Non-pigmented ciliary epithelial cell (primary cell): ENCODE measurements around the gene GAPDHS.

Experiments
- DNase-seq: peaks from one replicate; pipeline ENCODE4 v3.0.0-alpha.2; 2010; ENCODE audit warnings: low read depth

The GAPDHS gene

DNA sequence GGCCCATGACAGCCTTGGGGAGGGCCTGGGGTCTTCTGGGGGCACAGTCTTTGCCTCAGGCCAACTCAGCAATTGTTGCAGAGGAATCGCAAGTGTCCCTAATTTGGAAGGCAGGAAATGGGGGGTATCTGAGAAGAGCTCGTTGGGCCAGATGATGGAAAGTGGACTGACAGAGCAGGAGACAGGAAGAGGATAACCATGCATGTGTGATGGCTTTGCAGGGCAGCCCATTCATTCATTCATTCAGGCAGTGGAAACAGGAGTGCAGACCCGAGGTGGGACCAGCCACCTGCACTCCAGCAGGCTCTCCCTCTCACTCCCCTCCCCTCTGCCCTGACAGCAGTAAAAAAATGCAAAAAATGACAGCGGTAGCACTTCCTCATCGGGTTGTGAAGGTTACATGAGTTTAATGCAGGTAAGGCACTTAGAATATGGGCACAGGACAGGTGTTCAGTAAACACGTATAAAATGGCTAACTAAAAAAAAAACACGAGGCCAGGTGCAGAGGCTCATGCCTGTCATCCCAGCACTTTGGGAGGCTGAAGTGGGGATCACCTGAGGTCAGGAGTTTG, 7.2 kb downstream of the GAPDHS start:
- DNase-seq: no peak

DNA sequence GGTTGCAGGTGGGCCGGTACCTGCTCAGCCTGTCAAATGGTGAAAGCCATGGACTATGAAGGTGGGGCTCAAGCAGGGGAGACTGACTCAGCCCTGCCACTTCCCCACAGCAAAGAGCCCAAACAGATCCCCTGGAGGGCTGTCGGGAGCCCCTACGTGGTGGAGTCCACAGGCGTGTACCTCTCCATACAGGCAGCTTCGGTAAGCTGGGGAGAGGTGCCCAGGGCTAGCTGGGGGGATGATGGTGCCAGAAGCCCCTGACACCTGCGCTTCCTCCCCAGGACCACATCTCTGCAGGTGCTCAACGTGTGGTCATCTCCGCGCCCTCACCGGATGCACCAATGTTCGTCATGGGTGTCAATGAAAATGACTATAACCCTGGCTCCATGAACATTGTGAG, 9.0 kb downstream of the GAPDHS start:
- DNase-seq: no peak

DNA sequence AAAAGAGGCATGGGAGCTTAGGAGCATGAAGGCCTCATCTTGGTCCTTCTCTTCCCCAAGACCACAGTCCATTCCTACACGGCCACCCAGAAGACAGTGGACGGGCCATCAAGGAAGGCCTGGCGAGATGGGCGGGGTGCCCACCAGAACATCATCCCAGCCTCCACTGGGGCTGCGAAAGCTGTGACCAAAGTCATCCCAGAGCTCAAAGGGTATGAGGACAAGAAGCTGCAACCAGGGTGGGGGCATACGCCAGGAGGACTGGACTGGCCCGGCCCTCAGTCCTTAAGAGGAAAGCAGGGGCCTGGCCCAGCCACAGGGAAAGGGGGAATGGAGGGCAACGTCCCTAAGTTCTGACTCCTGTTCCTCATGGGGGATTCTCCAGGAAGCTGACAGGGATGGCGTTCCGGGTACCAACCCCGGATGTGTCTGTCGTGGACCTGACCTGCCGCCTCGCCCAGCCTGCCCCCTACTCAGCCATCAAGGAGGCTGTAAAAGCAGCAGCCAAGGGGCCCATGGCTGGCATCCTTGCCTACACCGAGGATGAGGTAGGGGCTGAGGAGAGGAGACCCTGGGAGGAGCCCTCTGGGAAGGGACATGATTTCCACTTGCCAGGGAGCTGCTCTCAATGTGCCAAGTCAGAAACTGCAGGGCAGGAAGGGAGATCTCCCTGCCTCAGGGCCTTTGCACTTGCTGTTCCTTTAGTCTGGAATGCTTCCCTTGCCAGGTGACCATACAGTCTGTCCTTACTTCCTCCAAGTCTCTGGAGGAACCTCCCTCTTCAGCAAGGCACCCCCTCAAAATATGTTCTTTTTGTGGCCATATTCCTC, 10.2 kb downstream of the GAPDHS start:
- no peak for DNase-seq

DNA sequence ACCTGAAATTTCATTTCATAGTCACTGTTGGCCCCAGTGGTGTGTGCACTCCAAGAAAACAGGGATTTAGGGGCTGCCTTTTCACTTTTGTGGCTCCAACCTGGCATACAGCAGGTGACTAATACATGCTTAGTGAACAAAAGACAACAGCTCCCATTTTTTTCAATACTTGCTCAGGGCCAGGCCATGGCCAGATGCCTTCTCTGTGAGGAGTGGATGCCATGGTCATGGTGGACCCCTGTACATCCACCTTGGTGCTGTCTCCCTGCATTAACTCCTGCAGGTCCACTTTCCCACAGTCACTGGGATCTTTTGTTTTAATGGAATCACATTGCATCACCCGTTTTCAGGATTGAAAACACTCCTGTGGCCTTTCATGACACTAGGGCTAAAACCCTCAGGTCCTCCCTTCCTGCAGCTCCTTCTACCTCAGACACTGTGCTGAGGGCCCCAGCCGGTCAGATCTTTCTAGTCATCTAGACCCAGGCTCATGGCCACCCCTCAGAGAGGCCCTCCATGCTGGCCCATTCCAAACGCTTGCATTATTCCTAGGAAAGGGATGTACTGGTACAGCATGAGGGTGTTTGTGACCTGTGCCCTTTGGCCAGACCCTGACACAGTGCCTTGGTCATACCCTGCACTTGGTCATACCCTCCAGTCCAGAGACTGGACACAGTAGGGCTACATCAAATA, 11.0 kb downstream of the GAPDHS start:
- DNase-seq: no peak

DNA sequence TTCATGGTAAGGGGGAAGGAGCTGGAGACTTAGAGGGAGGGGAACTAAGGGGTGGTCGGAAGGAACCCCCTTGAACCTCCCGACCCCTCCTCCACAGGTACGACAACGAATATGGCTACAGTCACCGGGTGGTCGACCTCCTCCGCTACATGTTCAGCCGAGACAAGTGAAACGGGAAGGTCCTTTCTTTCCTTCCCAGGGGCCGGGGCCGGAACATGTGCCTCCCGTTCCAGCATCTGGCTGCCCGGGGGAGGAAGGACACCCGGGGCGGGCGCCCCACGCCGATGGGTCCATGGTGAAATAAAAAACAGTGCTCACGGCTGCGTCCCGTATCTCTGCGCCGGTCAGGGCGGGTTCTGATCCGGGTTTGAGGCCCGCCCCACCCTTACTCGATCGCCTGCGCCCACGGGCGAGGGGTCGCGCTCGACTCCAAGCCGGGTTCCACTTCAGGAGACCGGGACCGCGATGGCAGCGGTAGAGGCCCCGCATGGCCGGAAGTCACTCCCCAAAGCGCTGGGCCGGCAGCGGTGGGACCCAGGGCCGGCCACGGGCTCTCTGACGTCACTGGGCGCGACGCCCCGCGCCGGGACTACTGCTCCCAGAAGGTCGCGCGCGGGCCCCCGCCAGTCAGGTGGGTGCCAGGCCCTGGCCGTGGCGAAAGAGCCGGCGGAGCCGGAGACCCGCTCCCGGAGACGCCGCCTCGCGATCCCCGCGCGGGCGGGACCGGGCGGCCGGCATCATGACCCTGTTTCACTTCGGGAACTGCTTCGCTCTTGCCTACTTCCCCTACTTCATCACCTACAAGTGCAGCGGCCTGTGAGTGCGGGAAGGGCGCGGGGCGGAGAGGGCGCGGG, 12.0 kb downstream of the GAPDHS start, which contains the start of gene TMEM147:
TSS of gene TMEM147 (plus strand) at position 626 of the 854 bp plus-strand sequence. CDS start at position 740, 114 bp downstream.
- DNase-seq: no peak

DNA sequence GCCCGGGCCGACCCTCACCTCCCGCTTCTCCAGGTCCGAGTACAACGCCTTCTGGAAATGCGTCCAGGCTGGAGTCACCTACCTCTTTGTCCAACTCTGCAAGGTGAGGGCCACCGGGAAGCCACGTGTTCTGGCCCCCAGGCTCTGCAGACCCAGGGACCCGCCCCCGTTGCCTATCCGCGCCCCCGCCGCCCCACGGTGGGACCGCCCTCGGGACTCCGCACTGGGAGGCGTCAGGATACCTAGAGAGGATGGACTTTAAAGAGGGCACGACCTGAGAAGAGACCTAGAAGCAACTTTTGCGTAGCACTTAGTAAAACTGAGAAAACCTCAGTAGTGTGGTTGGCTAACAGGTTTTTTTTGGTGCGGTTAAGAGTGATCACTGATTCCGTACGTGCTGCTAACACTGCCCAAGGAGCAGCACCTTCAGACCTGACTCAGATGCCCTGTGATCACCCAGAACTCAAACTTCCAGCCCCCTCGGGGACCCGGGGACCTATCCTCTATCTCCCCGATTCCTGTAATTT, 12.7 kb downstream of the GAPDHS start:
- no peak for DNase-seq

DNA sequence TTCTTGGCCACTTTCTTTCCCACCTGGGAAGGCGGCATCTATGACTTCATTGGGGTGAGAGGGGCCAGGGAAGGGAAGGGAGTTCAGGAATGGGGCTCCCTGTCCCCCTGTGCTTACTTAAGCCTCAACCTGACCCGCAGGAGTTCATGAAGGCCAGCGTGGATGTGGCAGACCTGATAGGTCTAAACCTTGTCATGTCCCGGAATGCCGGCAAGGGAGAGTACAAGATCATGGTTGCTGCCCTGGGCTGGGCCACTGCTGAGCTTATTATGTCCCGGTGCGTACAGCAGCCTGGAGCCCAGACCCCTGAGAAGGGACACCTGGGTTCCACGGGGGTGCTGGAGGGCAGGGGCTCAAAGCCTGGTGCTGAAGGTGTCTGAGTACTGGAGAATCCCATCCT, 13.3 kb downstream of the GAPDHS start:
- DNase-seq: no peak

DNA sequence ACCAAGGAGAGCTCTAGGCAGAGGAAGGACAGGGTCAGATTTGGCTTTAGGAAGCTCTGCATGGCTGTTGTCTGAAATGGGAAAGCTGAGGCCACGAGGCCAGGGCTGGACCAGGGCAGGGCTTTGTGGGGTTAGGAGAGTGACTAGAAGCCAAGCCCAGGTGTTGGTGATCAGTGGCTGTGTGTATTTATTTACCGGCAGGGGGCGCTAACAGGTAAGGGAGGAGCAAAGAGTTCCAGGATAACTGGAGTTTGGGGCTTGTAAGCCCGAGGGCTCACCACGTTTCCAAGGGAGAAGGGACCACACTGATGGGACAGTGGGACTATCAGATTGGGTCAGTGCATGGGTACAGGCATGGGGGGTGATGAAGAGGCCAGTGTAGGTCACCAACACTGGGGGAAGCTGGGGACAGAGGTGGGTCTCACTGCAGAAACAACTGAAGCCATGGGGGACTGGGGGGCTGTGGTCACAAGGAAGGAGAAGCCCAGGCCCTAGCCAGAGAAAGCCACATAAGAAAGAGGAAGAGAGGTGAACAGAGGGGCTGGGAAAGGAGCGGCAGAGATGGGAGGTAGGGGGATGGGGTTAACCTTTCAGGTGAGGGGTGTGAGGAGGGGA, 16.0 kb downstream of the GAPDHS start:
- no peak for DNase-seq

DNA sequence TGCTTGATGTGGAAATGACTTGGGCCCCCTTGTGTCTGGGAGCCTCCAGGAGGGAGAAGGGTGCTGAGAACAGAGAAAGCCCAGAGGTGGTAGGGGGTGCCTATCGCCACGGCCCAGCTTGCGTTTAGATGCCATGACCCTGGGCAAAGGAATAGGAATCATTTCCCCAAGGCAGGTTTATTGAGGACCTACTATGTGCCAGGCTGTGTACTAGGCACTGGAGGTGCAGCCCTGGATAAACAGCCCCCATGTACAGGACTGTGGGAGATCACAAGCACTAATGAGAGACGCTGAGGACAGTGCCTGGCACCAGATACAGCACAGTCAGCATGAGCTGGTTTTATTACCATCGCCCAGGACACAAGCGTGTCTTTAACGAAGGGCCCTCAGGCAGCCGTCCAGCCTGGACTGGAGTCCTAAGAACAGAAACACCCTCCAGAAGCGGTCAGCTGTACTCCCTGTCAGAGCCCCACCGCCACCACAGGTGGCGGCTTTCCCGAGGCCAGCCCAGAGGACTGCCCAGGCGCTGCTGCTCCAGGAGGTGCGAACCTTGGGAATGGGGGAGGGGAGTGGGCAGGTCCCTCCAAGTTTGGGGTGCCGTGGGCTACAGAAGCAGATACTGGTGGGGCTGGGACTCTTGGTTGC, 16.7 kb downstream of the GAPDHS start:
- DNase-seq: no peak

DNA sequence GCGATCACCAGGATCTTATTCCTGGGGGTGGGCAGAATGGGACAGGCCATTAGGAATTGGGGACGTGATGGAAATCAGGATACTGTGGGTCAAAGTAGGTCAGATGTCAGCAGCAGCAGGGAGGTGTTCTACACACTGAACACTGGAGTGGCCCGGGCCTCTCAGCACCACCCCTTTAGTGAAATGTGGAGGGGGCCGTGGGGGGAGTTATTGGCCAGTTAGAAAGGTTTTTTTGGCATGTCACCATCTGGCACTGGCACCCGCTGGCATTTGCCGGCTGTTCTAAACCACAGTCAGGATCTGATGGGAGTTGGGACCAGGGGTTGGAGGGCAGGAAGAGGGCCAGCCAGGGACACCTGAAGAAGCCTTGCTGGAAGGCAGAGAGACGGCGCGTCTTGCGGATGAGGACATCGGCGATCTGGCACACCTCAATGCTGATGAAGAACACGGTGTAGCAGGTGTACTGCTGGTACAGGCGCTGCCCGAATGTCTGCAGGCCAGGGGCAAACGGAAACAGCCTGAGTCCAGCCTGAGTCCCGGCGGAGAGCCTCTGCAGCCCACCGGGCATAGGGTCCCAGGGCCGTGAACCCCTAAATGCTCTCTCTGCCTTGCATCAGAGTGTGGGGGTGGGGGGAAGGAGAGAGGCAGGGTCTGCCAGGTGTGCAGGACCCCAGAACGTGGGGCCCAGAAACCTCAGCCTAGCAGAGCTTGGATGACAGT, 18.0 kb downstream of the GAPDHS start:
- no peak for DNase-seq

DNA sequence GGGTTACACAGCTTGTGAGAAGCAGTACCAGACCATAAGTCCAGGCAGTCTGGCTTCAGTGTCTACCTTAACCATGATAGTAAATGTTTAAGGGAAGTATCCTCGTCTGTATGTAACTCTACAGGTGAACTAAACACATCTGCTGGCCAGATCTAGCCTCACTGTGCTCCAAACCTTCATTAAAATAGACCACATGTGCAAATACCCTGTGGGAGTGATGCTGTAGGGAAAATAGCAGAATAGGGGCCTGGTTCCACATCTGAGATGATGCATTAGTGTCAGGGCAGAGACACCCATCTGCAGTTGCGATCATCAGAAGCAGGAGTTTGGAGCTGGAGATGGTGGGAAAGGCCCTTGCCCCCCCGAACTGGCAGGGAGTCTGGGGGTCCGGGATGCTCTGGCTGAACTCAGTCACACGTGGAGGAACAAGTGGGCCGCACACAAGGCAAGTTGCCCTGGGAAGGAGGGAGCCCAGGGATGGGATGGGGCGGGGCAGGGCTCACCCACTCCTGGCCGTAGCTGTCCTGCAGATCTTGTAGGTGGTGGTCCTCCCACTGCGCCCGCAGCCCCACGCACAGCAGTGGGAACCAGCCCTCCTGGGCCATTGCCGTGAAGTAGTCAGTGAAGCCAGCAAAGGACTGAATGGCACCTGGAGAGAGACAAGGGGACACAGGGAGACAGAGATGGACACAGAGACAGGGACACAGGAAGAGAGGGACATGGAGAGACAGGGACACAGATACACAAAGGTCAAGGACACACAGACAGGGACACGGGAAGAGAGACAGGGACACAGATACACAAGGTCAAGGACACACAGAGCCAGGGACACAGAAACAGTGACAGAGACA, 19.5 kb downstream of the GAPDHS start:
- DNase-seq: no peak

DNA sequence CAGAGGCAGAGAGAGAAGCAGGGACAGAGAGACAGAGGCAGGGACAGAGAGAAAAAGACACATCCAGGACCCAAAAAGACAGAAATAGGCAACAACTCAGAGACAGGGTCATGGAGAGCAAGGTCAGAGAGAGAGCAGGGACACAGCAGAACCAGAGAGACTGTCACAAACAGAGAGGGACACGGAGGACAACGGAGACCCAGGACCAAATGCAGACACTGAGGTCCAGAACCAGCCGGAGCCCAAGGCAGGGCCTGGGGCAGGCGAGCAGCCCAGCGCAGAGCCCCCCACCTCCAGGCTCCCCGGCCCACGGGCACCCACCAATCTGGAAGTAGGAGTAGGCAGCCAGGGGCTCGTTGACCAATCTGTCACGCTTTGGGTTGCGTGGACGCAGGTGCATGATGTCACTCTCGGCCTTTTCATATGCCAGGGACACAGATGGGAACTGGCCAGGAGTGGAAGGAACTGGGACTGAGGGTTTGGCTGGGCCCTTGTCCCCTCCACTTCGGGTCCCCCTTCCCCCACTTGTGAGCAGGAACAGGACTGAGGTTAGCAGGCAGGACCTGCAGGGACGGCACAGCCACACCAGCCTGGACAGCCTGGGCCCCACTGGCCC, 20.2 kb downstream of the GAPDHS start:
- DNase-seq: no peak

DNA sequence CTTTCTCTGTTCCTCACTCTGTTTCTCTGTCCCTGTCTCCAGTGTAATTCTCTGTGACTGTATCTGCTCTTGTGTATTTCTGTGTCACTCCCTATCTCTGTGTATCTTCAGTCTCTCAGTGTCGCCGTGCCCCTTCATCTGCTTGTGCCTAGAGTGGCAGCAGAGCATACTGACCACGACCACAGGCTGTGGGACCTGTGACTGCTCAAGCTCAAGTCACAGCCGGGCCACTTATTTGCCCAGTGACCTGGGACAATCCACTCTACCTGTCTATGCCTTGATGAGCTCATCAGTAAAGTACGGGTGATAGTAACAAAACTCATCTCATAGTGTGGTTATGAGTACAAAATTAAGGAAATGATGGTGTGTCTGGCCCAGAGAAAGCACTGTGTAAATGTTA, 20.8 kb downstream of the GAPDHS start:
- no peak for DNase-seq

DNA sequence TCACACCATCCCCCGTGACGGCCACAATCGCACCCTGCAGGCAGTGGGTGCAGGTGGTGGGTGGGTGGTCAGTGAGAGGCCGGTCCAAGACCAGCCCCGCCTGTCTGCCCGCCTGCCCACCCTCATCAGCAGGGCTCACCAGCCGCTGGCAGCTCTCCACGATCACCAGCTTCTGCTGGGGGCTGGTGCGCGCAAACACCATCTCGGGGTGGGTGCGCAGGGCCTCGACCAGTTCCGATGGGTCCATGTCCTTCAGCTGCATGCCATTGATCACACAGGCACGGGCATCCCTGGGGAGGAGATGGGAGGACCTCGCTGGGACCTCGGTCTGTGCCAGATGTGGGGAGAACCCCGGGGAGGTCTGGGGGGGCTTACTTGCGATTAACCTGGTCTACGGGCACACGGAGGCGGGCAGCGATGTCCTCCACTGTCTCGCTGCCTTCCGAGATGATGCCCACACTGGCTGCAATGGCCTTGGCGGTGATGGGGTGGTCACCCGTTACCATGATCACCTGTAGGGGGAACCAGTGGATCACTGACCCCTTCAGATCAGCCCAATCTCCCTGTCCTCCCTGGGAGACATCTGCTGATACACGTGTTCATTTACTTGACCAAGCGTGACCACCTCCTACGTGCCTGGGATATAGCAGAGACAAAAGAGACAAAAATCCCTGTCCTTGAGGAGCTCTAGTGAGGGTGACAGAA, 22.2 kb downstream of the GAPDHS start:
- DNase-seq: no peak

DNA sequence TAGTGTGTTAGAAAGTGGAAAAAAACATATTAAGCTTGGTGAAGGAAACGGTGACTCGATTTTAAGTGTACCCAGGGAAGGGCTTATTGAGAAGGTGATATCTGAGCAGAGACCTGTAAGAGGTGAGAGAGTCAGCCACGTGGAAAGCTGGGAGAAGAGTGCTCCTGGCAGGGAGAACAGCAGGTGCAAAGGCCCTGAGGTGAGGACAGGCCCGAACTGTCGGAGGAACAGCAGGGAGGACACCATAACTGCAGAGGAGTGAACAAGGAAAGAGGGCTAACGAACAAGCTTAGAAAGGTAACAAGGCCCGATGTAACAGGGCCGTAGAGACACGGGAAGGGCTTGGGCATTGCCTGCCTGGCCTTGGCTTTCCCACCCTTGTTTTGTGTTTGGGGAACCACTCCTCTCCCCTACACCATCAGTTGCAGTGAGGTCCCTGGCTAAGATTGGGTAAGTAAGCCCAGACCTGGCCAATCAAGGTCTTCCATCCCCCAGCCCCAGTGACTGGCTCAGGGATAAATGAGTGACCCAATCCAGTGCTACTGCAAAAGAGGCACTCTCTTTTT, 22.9 kb downstream of the GAPDHS start:
- no peak for DNase-seq

DNA sequence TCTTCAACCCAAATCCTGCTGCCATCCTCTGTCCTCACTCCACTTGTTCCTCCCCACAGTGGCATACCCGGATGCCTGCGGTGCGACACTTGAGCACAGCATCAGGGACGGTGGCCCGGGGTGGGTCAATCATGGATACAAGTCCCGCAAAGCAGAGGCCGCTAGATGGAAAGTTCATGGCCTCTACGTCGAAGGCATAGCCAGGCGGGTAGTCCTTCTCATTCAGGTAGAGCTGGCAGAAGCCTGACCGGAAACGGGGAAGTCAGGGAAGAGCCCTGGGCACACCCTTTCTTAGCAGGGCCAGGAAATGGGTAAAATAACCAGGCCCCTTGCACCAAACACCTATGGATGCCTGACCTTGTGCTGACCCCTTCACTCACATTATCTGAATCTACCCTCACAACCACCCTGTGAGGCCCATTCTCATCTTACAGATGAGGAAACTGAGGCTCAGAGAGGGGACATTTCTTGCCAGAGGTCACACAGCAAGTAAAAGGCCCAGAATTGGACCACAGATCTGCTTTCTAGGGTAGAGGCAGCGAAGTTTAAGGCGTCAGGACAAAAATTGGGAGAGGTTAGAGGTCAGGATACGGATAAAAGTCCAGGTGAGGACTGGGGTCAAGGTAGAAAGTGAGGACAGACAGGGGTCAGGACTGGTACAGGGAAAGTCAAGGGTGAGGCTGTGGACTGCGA, 23.7 kb downstream of the GAPDHS start:
- DNase-seq: no peak
